Mesothelial cell of epicardium (in vitro differentiated cells): ENCODE data around the gene SHOX. TPM values are rescaled to one million over a fixed set of nuclear protein-coding genes. Genes with fewer than 3 reads are reported as not detected.

ENCODE experiments used
- DNase-seq, 2 experiments: peaks; one replicate each; pipeline ENCODE4 v3.0.0; 2021; ENCODE audit warnings: low spot score in 2 of 2; ENCODE audit not compliant: unreplicated experiment in 2 of 2
- H3K27ac Mint-ChIP-seq: 2 replicates; pipeline ENCODE4 v1.8.0; 2021; ENCODE audit warnings: mixed read lengths
- H3K27me3 Mint-ChIP-seq: 2 replicates; pipeline ENCODE4 v1.8.0; 2021; ENCODE audit warnings: low read depth, mixed read lengths
- H3K36me3 Mint-ChIP-seq: 2 replicates; pipeline ENCODE4 v1.8.0; 2021; ENCODE audit warnings: mixed read lengths
- H3K4me1 Mint-ChIP-seq: 2 replicates; pipeline ENCODE4 v1.8.0; 2021; ENCODE audit warnings: mixed read lengths
- H3K4me3 Mint-ChIP-seq: 2 replicates; pipeline ENCODE4 v1.8.0; 2021; ENCODE audit warnings: mild to moderate bottlenecking, moderate library complexity, mixed read lengths
- H3K9me3 Mint-ChIP-seq: 2 replicates; pipeline ENCODE4 v1.8.0; 2021; ENCODE audit warnings: mixed read lengths
- total RNA-seq: library from RNA; stranded (reverse); gene quantifications from 3 replicates; pipeline ENCODE4 v1.2.1, GENCODE V29; 2021
- TF ChIP-seq, protein P1 (sequence below): fragments of 200-600 bp; sonication (generic); IDR thresholded peaks from one replicate; pipeline ENCODE4 v1.5.0; 2021; ENCODE audit warnings: antibody characterized with exemption; ENCODE audit not compliant: unreplicated experiment

SHOX gene
- total RNA-seq, 1 donor from 2014 or later = not detected

- peaks cover 19% of the 10 kb centered on the region for H3K4me1 Mint-ChIP-seq
- TF ChIP-seq, protein P1, sequence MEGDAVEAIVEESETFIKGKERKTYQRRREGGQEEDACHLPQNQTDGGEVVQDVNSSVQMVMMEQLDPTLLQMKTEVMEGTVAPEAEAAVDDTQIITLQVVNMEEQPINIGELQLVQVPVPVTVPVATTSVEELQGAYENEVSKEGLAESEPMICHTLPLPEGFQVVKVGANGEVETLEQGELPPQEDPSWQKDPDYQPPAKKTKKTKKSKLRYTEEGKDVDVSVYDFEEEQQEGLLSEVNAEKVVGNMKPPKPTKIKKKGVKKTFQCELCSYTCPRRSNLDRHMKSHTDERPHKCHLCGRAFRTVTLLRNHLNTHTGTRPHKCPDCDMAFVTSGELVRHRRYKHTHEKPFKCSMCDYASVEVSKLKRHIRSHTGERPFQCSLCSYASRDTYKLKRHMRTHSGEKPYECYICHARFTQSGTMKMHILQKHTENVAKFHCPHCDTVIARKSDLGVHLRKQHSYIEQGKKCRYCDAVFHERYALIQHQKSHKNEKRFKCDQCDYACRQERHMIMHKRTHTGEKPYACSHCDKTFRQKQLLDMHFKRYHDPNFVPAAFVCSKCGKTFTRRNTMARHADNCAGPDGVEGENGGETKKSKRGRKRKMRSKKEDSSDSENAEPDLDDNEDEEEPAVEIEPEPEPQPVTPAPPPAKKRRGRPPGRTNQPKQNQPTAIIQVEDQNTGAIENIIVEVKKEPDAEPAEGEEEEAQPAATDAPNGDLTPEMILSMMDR = no peak
- peaks cover 87% of the 10 kb centered on the region for H3K27me3 Mint-ChIP-seq
- H3K27ac Mint-ChIP-seq = no peak overlapping the region
- no peaks in the 10 kb centered on the region for H3K36me3 Mint-ChIP-seq
- H3K4me3 Mint-ChIP-seq = no peak overlapping the region
- no peak for DNase-seq
- no peaks in the 10 kb centered on the region for H3K9me3 Mint-ChIP-seq
These were observed 10.1 kb downstream of the SHOX start for GRCh38 chrX:640641-641040.

- TF ChIP-seq, protein P1 = no peak
- Mint-ChIP-seq H3K9me3 (no peaks in the 10 kb centered on the region), H3K4me1 (peaks cover 19% of the 10 kb centered on the region), H3K4me3 (no peak overlapping the region), H3K36me3 (no peaks in the 10 kb centered on the region), H3K27ac (no peak overlapping the region), H3K27me3 (peaks cover 93% of the 10 kb centered on the region)
- no peak for DNase-seq
These were observed 11.3 kb downstream of the SHOX start for GRCh38 chrX:641671-642435.

DNA sequence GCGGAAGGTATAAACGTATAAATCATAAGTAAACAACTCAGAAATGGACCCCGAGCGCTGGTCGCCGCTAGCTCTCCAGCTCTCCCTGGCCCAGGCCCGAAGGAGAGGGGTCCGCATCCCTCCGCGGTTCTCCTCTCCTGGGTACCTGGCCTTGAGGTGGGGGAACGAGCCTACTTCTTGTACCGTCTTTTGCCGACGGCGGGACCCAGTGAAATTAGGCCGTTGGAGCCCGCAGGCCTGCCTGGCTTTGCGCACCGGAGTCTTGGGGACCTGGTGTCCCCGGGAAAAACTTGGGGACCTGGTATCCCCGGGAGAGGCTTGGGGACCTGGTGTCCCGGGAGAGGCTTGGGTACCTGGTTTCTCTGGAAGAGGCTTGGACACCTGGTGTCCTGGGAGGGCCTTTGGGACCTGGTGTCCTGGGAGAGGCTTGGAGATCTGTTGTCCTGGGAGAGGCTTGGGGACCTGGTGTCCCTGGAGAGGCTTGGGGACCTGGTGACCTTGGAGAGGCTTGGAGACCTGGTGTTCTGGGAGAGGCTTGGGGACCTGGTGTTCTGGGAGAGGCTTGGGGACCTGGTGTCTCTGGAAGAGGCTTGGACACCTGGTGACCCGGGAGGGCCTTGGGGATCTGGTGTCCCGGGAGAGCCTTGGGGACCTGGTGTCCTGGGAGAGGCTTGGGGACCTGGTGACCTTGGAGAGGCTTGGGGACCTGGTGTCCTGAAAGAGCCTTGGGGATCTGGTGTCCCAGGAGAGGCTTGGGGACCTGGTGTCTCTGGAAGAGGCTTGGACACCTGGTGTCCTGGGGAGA, 12.0 kb downstream of the SHOX start:
- Mint-ChIP-seq H3K36me3 (no peaks in the 10 kb centered on the region), H3K27ac (no peak overlapping the region), H3K27me3 (peaks cover 86% of the 10 kb centered on the region), H3K4me3 (no peak overlapping the region), H3K4me1 (peaks cover 15% of the 10 kb centered on the region), H3K9me3 (no peaks in the 10 kb centered on the region)
- TF ChIP-seq, protein P1 = no peak
- no peak for DNase-seq

- Mint-ChIP-seq H3K27ac (no peak overlapping the region), H3K9me3 (no peaks in the 10 kb centered on the region), H3K36me3 (no peaks in the 10 kb centered on the region), H3K4me3 (no peak overlapping the region), H3K27me3 (peaks cover 80% of the 10 kb centered on the region), H3K4me1 (peaks cover 9% of the 10 kb centered on the region)
- no peak for DNase-seq
- TF ChIP-seq, protein P1 = no peak
These were observed 12.6 kb downstream of the SHOX start for GRCh38 chrX:643241-643595.

DNA sequence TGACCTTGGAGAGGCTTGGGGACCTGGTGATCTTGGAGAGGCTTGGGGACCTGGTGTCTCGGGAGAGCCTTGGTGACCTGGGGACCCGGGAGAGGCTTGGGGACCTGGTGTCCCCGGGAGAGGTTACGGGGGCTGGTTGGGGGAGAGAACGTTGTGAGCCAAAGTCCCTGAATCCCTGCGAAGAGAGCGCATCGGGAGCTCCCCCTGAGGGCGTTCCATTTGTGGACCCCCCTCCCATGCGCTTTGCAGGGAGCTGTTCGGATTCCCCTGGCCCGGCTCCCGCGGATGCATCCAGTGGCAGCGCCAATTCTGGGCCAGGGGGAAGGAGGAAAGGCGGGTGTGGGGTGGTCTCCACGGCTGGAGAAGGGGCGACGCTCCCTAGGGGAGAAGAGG, 13.3 kb downstream of the SHOX start:
- Mint-ChIP-seq H3K4me3 (no peak overlapping the region), H3K27me3 (peaks cover 80% of the 10 kb centered on the region), H3K27ac (no peak overlapping the region), H3K4me1 (peaks cover 4% of the 10 kb centered on the region), H3K36me3 (no peaks in the 10 kb centered on the region), H3K9me3 (no peaks in the 10 kb centered on the region)
- DNase-seq = no peak
- TF ChIP-seq, protein P1 = no peak
